ENCODE results near the gene TIGAR.

TIGAR gene

GRCh38 chr12:4320497-4320852 lies 538 bp upstream of the TIGAR start:
- no peaks in the 10 kb centered on the region for H3K9me3 ChIP-seq (ENCODE audit: insufficient read depth, low read depth, low read length)
- peaks cover 19% of the 10 kb centered on the region for H3K4me1 ChIP-seq (ENCODE audit: insufficient read depth, low read length, poor library complexity, severe bottlenecking)
- TF ChIP-seq EZH2phosphoT487 (IDR thresholded peaks at IDR 0.05; ENCODE audit: borderline replicate concordance) (no peak), CTCF (conservative IDR thresholded peaks at IDR 0.05; ENCODE audit: low read length) (no peak)
- H2AFZ ChIP-seq (ENCODE audit: low read length), result peak overlapping the region; percentile 88
- H3F3A ChIP-seq (ENCODE audit: low read depth), result no peaks in the 10 kb centered on the region
- H3K79me2 ChIP-seq (ENCODE audit: insufficient read depth, low read length), result peaks cover 31% of the 10 kb centered on the region
- H3K9ac ChIP-seq (ENCODE audit: low read depth, low read length, poor library complexity, severe bottlenecking), result peak overlapping the region; percentile 42
- peak overlapping the region; percentile 76 for H3K4me2 ChIP-seq (ENCODE audit: low read depth, low read length, poor library complexity, severe bottlenecking)
- no peaks in the 10 kb centered on the region for H3K9me2 ChIP-seq (replicated peaks; ENCODE audit: low read depth, low read length)
- no peaks in the 10 kb centered on the region for H4K20me1 ChIP-seq (ENCODE audit: insufficient read depth, low read length, poor library complexity, severe bottlenecking)
- H3K4me3 ChIP-seq (ENCODE audit: low read length, poor library complexity, severe bottlenecking), result peak overlapping the region; percentile 94
- no peaks in the 10 kb centered on the region for H3K36me3 ChIP-seq (ENCODE audit: insufficient read depth, low read length)
- no peaks in the 10 kb centered on the region for H3K27me3 ChIP-seq (ENCODE audit: insufficient read depth, low read length, poor library complexity, severe bottlenecking)

GRCh38 chr12:4322726-4323125 lies 1.7 kb downstream of the TIGAR start:
- peaks cover 23% of the 10 kb centered on the region for H3K4me1 ChIP-seq (ENCODE audit: insufficient read depth, low read length, poor library complexity, severe bottlenecking)
- H3K9me3 ChIP-seq (ENCODE audit: insufficient read depth, low read depth, low read length), result no peaks in the 10 kb centered on the region
- H3K27me3 ChIP-seq (ENCODE audit: insufficient read depth, low read length, poor library complexity, severe bottlenecking), result no peaks in the 10 kb centered on the region
- H3K36me3 ChIP-seq (ENCODE audit: insufficient read depth, low read length), result no peaks in the 10 kb centered on the region
- H3K9ac ChIP-seq (ENCODE audit: low read depth, low read length, poor library complexity, severe bottlenecking), result peak overlapping the region; percentile 98
- peaks cover 43% of the 10 kb centered on the region for H3K79me2 ChIP-seq (ENCODE audit: insufficient read depth, low read length)
- H4K20me1 ChIP-seq (ENCODE audit: insufficient read depth, low read length, poor library complexity, severe bottlenecking), result no peaks in the 10 kb centered on the region
- peak overlapping the region; percentile 65 for H3K4me2 ChIP-seq (ENCODE audit: low read depth, low read length, poor library complexity, severe bottlenecking)
- peak overlapping the region; percentile 94 for H3K4me3 ChIP-seq (ENCODE audit: low read length, poor library complexity, severe bottlenecking)
- no peaks in the 10 kb centered on the region for H3K9me2 ChIP-seq (replicated peaks; ENCODE audit: low read depth, low read length)
- TF ChIP-seq CTCF (conservative IDR thresholded peaks at IDR 0.05; ENCODE audit: low read length) (no peak), EZH2phosphoT487 (IDR thresholded peaks at IDR 0.05; ENCODE audit: borderline replicate concordance) (no peak)
- no peak overlapping the region for H2AFZ ChIP-seq (ENCODE audit: low read length)
- no peaks in the 10 kb centered on the region for H3F3A ChIP-seq (ENCODE audit: low read depth)

- H3K9ac ChIP-seq (ENCODE audit: low read depth, low read length, poor library complexity, severe bottlenecking), result peak overlapping the region; percentile 98
- peak overlapping the region; percentile 65 for H3K4me2 ChIP-seq (ENCODE audit: low read depth, low read length, poor library complexity, severe bottlenecking)
- H3K4me1 ChIP-seq (ENCODE audit: insufficient read depth, low read length, poor library complexity, severe bottlenecking), result peaks cover 23% of the 10 kb centered on the region
Observed at GRCh38 chr12:4323396-4323795, 2.4 kb downstream of the TIGAR start.

More at GRCh38 chr12:4323396-4323795, 2.4 kb downstream of the TIGAR start:
- Histone ChIP-seq H3K9me3 (ENCODE audit: insufficient read depth, low read depth, low read length) (no peaks in the 10 kb centered on the region), H3K27me3 (ENCODE audit: insufficient read depth, low read length, poor library complexity, severe bottlenecking) (no peaks in the 10 kb centered on the region), H3K9me2 (replicated peaks; ENCODE audit: low read depth, low read length) (no peaks in the 10 kb centered on the region), H3K36me3 (ENCODE audit: insufficient read depth, low read length) (no peaks in the 10 kb centered on the region), H3K4me3 (ENCODE audit: low read length, poor library complexity, severe bottlenecking) (peak overlapping the region; percentile 94), H3K79me2 (ENCODE audit: insufficient read depth, low read length) (peaks cover 44% of the 10 kb centered on the region), H2AFZ (ENCODE audit: low read length) (peak overlapping the region; percentile 0; the same call in 1 of the 2 replicates), H3F3A (ENCODE audit: low read depth) (no peaks in the 10 kb centered on the region), H4K20me1 (ENCODE audit: insufficient read depth, low read length, poor library complexity, severe bottlenecking) (no peaks in the 10 kb centered on the region)
- no peak for TF ChIP-seq CTCF (conservative IDR thresholded peaks at IDR 0.05; ENCODE audit: low read length)
